Measurements from ENCODE around the gene PAX6. TPM values are rescaled to one million over a fixed set of nuclear protein-coding genes. Genes with fewer than 3 reads are reported as not detected.

The PAX6 gene
- polyA plus RNA-seq, 3 donors = not detected

DNA sequence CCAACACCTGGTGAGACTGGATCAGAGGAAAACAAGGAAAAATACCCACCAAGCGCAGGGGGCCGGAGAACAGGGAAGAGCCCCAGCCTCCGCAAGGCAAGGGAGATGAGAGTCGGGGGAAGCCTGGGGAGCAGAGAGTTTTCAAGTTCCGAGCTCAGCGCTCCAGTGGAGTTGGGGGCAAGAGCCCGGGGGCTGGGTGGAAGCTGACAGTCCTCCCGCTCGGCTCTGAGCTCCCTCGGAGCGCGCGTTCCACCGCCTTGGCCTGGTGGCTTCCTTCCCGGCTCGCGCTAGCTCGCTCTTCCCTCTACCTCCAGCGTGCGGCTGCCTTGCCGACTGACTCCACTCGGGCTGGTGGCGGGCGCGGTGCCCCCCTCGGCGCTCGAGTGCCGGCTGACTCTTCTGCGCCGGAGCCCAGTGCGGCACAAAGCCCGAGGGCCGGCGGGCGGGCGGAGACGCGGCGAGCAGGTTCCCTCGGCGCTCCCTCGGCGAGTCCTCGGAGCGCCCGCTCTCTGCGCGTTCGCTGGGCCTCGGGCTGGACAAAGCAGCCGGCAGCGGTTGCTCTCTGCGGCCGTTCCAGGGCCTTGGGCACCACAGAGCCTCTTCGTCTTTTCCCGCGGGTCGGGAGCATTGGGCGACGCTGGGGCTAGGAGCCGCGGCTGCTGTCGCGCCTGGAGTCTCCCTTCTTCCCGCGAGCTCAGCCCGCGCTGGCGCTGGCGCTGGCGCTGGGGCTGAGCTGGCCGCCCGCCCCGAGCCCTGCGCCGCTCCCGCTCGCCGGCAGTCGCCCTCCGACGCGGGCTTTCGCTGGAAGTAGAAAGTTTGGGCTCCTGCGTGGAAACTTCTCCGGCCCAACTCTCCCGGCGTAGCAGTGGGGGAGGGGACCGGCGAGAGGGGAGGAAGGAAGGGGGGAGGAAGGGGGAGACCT, 1.0 kb downstream of the PAX6 start:
- no peak for DNase-seq (ENCODE audit: low read depth in 3 of 3, low spot score in 2 of 3)

DNA sequence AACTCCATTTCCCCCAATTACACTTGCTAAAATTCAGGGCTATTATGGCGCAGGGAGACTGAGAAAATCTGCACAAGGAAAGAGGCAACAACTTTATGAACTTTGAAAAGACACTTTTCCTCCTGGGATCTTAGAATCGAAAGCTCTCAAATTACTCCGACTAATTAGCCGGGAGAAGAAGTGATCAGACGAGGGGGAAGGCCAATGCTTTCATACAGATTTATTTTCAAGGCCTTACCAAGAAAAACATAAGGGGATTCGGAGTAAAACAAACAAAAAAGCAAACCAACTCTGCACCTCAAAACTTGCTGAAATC, 1.6 kb downstream of the PAX6 start:
- no peak for DNase-seq (ENCODE audit: low read depth in 3 of 3, low spot score in 2 of 3)

DNA sequence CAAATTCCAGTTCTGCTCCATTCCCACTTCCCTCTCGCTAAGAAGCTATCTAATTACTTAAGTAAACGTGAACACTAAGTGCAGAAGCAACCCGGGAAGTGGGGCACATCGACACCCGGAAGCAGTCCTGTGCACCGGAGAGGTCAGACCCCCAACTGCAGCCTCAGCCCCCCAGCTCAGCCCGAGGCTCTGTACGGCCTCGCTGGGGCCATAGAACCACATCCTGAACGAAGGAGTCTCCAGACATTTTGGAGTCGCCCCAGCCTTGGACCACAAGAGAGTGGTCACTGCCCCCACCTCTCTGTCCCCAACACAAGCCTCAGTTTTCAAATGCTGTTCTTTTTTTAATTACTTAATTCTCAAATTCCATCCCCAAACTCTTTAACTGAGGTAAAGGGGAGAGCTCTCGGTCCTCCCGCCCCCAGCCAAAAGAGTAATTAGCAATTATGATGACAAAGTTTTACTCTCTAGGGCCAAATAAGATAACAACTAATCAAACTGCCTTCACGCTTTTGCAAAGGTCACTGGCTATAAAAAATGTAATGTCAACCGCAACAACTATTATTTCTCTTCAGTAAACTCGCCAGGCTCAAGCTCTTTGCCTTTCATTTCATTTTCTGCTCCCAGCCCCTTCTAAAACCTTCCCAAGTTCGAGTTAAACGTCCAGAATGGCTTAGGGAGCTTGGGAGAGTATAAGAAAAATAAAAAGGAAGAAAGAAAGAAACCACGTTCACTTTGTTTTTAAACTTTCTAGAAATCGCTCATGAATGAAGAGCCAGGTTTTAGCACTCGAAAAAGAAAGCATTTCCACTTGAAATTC, 2.2 kb downstream of the PAX6 start:
- no peak for DNase-seq (ENCODE audit: low read depth in 3 of 3, low spot score in 2 of 3)

DNA sequence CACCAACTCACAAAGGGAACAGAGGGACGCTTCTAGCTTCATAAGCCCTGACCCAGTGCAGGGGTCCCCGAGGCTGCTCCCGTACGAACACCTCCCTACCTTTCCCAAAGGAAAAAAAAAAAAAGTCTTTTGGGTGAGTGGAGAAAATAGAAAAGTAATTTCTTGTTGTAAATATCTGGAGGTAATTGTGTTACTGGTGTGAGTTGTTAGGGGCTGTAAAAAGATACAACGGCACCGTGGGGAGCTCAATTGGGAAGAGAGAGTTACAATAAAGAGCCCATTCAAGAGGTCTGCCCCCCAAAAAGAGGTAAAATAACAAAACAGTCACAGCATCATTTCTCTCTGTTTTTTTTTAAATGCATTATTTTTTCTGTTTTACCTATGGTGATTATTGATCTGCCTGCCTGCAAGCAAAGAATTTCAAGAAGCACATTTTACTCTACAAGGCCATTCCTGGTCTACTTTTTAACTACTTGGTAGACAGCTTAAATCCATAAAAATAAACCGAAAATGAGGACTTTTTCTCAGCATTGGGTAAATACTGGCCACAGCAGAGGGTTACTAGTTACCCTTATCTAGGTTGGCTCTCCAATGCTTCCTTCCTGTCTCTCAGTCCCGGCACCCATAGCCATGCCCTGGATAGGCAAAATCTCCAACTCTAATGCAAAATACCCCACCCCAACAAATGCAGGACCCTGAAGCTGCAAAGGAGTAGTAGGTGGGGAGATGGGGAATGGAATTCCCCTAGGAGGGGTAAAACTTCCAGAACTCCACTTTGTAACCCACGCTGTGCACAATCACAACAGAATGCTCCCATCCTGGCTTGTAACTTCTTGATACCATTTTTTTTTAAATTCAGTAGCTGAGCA, 3.1 kb downstream of the PAX6 start:
- no peak for DNase-seq (ENCODE audit: low read depth in 3 of 3, low spot score in 2 of 3)

DNA sequence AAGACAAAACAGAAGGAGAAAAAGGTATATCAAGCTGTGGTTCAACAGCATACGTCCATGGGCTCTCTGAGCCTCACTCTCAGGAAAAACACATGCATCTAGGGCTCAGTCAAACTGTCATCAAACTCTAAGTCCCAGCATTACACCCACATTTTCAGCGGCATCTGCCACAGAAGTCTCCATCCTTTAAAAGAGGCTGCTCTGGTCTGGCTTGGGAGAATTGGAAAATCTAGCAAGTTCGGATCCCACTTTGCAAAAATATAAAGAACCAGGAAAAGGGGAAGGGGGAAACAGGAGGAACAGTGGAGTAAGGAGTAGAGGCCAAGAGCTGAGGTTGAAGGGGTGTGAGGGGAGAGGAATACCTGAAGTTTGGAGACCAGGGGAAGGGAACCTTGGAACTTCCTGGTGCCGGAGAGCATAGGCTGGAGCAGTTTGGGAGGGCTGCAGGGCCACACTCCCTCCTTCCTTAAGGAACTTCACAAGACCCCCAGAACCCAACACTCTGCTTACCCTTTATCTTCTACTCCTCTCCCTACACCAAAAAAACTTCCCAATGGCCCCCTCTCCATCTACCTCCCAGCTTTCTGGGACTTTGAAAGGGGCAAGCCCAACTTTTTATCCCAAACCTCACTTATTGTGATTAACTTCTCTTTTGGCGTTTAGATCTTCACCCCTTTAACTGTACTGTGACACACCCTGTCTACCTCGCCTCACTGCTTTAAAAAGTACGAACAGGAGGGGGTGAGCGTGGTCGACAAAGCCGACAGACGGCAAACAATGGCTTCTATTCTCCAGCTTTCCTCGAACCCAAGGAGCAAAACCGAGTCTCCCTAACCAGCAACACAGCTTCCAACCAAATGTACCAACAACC, 4.0 kb downstream of the PAX6 start:
- no peak for DNase-seq (ENCODE audit: low read depth in 3 of 3, low spot score in 2 of 3)

DNA sequence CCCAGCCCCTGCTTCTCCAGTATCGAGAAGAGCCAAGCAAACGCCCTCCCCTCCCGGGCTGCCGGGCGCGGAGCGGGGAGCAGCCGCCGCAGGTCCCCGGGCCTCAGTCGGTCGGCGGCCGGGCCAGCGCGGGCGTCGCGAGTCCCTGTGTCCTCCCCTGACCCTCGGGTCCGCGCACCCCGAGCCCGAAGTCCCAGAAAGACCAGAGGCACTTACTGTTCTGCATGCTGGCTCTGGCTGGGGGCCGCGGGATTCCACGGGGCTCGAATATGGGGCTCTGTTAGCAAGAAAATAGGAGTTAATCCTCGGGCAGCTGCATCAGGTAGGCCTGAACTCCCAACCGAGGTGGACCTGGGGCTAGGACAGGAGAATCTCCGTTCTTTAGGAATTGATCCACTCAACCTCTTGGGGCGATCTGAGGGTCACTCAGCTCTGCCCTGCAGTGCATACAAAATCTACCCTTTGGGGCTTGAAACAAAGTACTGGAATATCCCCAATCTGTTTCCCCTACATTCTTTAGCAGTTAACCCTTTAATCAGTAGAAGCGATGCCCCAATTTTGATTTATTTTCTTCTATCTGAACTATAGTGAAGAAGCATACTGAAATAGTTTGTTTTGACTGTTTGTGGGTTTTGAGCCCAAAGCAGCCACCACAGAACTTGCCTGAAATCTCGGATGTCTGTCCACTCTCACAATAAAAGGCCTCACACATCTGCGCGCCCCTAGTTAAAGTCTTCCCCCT, 4.8 kb downstream of the PAX6 start:
- no peak for DNase-seq (ENCODE audit: low read depth in 3 of 3, low spot score in 2 of 3)

DNA sequence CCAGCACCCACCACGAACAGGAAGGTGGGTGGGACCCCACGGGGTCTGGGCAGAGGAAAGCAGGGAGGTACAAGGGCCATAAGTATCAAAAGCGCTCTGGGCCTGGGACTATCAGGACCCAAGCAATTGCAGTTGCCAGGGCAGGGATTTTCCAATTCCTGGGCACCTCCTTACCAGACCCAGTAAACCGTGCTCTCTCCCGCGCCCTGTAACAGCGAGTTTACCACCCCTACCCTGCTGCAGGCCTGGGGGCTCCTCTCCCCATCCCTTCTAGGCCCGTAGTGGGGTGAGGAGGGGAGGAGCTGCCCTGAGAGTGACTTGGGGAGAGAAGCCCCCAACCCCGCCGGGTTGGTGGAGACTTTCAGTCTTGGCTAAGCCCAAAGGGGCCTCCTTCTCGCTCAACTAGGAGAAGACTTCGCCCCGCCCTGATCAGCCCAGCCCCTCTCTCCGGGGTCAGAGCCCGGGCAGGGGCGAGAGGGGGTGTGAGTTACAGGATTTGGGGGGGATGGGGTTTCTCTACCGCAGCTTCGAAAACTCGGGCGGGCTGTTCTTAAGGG, 5.4 kb downstream of the PAX6 start:
- DNase-seq (ENCODE audit: low read depth in 3 of 3, low spot score in 2 of 3) = no peak

DNA sequence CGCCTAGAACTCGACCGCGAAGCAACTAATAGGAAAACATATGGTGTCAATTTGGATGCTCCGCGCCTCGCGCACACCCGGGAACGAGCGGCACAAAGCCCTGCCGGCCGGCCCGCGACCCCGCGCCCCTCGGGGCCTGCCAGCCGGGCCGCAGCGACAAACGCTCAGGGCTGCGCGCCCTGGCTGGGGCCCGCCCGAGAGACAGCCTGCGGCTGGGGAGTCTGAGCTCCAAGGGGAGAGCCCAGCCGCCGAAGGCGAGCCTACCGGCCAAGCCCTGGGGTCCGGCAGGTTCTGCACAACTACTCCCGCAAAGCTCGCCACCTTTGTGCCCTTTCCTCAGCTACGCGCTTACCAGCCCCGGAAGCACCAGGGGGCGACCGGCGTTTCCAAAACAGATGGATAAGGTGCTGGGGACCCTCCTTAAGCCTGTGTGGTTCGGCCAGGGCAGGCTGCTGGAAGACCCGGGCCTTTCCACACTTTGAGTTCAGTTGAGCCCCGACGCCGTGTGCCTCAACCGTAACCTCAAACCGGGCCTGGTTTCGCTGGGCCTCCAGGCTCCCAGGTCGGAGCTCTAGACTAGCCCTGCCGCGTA, 6.0 kb downstream of the PAX6 start:
- no peak for DNase-seq (ENCODE audit: low read depth in 3 of 3, low spot score in 2 of 3)

DNA sequence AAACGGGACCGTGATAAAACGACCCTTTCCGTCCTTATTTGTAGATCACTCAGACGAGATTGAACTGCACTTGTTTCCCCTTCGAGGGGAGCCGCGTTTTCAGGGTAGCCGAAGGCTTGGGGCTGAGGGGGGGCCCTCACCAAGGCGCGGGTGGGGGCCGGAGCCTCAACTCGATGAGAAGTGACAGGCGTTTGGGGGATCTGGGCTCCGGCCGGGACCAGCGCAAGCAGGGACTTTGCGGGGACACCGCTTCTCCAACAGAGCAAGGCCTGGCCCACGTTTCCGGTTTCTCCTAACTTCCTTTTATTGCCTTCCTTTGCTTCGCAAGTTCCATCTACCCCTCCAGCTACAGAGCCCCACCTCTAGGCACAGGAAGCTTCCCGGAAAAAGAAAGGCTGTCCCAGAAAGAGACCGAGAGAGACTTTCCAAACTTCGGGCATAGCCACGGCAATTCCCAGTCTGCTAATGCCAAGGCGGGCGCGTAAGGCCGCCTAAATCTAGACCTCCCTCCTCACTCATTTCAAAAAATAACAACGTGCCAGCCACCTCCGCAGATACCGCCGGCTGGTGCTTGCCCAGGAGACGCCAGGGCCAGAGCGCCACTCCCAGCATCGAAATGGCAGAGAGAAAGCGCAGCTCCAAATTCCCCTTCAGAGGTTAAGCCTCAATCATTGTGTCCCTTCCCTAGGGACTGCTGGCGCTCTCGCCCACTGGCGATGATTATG, 6.6 kb downstream of the PAX6 start:
- no peak for DNase-seq (ENCODE audit: low read depth in 3 of 3, low spot score in 2 of 3)

DNA sequence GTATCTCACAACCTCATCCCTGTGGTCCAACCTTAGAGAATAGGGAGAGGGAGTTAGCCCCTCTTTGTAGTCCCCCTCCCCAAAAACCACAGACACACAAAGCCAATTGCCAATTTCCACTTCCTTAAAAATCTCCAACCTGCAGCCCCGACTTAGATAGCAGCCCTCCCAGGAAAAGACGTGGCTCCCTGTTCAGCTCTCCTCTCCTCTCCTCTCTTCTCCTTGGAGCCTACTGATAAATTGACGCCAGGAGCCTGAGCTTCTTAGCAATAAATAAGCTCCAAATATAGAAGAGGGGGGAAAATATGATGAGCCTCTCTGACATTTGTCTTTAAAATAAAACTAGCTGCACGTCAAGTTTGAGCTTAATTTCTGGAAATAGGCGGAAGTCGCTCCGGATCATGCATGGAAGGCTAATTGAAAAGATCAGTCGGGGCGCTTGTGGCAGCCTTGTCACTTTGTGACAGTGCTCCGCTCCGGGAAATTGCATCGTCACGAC, 7.3 kb downstream of the PAX6 start:
- DNase-seq (ENCODE audit: low read depth in 3 of 3, low spot score in 2 of 3) = no peak

DNA sequence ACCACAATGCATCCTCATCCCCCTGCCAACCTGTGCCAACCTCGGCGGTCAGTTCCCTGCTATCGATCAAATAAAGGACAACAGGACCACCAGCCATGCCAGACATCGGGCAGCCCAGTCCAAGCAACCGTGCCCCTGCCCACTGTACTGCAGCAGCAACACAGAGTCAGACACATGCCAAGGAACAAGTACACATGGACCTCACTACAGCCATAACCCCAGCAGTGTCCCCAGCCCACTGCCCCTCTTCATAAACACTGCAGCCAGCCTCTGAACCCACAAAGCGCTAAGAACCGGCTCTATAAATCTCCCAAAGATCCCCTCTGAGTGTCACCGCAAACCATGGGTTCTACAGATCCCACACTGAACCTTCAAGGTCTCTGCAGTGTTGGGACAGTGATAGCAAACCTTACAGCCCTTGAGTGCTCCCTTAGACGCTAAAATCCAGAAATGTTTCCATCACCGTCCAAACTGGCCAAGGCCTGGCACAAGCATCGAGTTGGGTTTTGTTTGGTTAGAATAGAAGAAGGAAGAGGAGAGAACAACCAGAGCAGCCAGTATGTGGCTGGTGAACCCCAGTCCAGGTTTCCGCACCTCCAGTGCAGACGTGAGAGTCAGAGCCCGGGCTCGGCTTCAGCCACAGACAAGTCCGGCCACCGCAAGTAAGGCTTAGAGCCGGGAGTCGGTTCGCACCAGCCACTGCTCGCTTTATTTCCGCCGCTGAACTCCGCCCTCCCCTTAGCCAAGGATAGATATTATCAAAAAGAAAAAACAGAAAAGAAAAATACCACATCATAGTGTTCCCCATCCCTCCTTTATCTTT, 7.9 kb downstream of the PAX6 start:
- DNase-seq (ENCODE audit: low read depth in 3 of 3, low spot score in 2 of 3) = no peak

DNA sequence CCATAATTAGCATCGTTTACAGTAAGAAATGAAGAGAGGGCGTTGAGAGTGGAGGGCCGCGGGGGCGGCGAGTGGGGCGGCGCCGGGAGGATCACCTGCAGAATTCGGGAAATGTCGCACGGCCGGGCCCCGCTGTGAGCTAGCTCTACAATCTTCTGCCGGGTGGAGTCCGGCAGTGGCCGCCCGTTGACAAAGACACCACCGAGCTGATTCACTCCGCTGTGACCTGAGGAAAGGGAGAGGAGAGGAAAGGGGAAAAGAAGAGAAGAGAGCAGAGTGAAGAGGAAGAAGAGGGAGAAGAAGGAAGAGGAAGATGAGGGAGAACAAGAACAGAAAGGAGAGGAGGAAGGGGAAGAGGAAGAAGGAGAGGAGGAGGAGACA, 8.5 kb downstream of the PAX6 start:
- no peak for DNase-seq (ENCODE audit: low read depth in 3 of 3, low spot score in 2 of 3)

DNA sequence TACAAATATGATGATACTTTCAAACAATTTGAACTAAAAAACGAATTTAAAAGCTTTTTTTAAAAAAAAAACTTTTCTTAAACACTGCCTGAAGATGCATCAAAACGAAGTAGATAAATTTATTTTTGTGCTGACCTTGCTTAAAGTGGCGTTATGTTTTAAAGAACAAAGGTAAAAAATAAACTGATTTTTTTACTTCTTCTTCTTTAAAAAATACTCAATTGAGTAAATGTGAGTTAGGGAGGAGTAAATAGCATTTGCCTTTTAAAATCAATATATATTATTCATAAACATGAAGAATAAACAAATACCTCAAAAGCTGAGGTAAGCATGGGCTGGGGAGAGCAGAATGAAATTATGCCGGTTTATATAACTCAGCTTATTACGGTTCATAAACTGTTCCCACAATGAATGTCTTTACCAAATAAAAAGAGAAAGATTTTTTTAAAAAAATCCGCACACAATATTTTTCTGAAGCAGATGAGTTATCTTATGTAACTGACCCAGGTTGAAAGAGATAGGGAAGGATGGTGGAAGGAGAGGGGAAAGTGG, 9.0 kb downstream of the PAX6 start:
- DNase-seq (ENCODE audit: low read depth in 3 of 3, low spot score in 2 of 3) = no peak

DNA sequence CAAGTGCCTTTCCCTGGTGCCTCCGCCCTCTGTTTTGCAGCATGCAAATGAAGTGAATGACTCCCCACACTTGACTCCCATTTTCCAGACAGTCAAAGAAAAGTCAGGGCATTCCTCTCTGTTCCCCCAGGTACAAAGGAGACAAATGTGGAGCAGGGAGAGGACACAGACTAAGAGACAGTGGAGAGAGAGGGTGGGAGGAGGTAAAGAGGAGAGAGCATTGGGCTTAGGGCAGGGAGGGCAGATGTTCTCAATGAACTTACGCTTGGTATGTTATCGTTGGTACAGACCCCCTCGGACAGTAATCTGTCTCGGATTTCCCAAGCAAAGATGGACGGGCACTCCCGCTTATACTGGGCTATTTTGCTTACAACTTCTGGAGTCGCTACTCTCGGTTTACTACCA, 9.8 kb downstream of the PAX6 start:
- no peak for DNase-seq (ENCODE audit: low read depth in 3 of 3, low spot score in 2 of 3)

DNA sequence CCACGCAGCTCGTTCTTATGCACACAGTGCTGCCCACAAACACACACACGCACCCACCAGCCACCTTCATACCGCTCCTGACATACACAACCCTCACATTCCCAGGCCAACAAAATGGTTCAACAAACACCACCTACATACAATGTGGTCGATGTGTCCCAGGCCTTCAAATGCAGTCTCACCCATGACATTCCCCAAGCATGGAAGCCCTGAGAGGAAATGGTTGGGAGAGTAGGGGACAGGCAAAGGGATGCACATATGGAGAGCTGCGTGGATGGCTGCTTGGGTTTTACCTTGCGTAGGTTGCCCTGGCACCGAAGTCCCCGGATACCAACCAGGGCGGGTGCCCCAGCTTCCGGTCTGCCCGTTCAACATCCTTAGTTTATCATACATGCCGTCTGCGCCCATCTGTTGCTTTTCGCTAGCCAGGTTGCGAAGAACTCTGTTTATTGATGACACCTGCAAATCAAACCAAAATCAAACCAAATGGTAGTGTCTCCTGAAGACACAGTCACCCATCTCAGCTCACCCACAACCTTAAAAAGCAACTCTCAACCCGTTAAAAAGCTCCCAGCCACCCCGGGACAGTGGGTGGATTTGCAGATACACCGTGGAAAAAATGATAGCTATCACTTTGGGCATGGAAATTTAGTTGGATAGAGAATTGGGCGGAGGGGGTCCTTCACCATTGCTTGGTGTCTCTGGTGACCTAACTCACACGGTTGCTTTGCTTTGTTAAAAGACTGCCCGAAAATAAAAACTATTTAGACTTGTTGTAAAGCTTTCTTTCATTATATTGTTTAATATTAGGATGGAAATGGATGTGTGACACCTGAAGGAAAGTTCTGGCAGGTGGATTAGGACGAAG, 10.5 kb downstream of the PAX6 start:
- DNase-seq (ENCODE audit: low read depth in 3 of 3, low spot score in 2 of 3) = no peak

All from right renal cortex interstitium (tissue), 3 donors.